ENCODE measurements around the gene PLD1.

Gene PLD1

GRCh38 chr3:171801738-171802589, 8.3 kb downstream of the PLD1 start (continued):
- TF ChIP-seq, protein P1, sequence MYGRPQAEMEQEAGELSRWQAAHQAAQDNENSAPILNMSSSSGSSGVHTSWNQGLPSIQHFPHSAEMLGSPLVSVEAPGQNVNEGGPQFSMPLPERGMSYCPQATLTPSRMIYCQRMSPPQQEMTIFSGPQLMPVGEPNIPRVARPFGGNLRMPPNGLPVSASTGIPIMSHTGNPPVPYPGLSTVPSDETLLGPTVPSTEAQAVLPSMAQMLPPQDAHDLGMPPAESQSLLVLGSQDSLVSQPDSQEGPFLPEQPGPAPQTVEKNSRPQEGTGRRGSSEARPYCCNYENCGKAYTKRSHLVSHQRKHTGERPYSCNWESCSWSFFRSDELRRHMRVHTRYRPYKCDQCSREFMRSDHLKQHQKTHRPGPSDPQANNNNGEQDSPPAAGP (tag by site-specific recombination; IDR thresholded peaks at IDR 0.05), result peak; percentile 29; the same call in 1 of the 2 replicates
- no peak for TF ChIP-seq CTCF (tag by site-specific recombination; IDR thresholded peaks at IDR 0.05)
- TF ChIP-seq ZNF24 (tag by site-specific recombination; IDR thresholded peaks at IDR 0.05), result peak; percentile 66
- TF ChIP-seq ZNF701 (tag by site-specific recombination; IDR thresholded peaks at IDR 0.05), result no peak
- 0 out of 2 replicates have a peak, but pooled peaks have one; percentile 45 for TF ChIP-seq AEBP2 (tag by site-specific recombination; IDR thresholded peaks at IDR 0.05; ENCODE audit: borderline replicate concordance)
- no peak for TF ChIP-seq ZNF148 (tag by site-specific recombination; IDR thresholded peaks at IDR 0.05; ENCODE audit: borderline replicate concordance)
- TF ChIP-seq MYNN (tag by site-specific recombination; IDR thresholded peaks at IDR 0.05; ENCODE audit: borderline replicate concordance), result no peak
- peak; percentile 63; the same call in 1 of the 2 replicates for TF ChIP-seq BCL11B (tag by site-specific recombination; IDR thresholded peaks at IDR 0.05; ENCODE audit: low read depth)
- TF ChIP-seq PBX3 (CRISPR knock-in tag; IDR thresholded peaks at IDR 0.05), result no peak
- TF ChIP-seq ZNF610 (tag by site-specific recombination; IDR thresholded peaks at IDR 0.05; ENCODE audit: borderline replicate concordance), result no peak
- peak; percentile 66 for TF ChIP-seq ZBTB17 (tag by site-specific recombination; IDR thresholded peaks at IDR 0.05)
- TF ChIP-seq ZNF76 (tag by site-specific recombination; IDR thresholded peaks at IDR 0.05; ENCODE audit: borderline replicate concordance, low read depth), result no peak
- no peak for TF ChIP-seq ZNF37A (tag by site-specific recombination; IDR thresholded peaks at IDR 0.05)
- TF ChIP-seq, protein P2, sequence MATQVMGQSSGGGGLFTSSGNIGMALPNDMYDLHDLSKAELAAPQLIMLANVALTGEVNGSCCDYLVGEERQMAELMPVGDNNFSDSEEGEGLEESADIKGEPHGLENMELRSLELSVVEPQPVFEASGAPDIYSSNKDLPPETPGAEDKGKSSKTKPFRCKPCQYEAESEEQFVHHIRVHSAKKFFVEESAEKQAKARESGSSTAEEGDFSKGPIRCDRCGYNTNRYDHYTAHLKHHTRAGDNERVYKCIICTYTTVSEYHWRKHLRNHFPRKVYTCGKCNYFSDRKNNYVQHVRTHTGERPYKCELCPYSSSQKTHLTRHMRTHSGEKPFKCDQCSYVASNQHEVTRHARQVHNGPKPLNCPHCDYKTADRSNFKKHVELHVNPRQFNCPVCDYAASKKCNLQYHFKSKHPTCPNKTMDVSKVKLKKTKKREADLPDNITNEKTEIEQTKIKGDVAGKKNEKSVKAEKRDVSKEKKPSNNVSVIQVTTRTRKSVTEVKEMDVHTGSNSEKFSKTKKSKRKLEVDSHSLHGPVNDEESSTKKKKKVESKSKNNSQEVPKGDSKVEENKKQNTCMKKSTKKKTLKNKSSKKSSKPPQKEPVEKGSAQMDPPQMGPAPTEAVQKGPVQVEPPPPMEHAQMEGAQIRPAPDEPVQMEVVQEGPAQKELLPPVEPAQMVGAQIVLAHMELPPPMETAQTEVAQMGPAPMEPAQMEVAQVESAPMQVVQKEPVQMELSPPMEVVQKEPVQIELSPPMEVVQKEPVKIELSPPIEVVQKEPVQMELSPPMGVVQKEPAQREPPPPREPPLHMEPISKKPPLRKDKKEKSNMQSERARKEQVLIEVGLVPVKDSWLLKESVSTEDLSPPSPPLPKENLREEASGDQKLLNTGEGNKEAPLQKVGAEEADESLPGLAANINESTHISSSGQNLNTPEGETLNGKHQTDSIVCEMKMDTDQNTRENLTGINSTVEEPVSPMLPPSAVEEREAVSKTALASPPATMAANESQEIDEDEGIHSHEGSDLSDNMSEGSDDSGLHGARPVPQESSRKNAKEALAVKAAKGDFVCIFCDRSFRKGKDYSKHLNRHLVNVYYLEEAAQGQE (tag by site-specific recombination; IDR thresholded peaks at IDR 0.05), result no peak
- TF ChIP-seq HOXC10 (CRISPR knock-in tag; IDR thresholded peaks at IDR 0.05), result no peak
- peak; percentile 83 for TF ChIP-seq SP7 (tag by site-specific recombination; IDR thresholded peaks at IDR 0.05)
- no peak for TF ChIP-seq ZNF660 (tag by site-specific recombination; IDR thresholded peaks at IDR 0.05)
- TF ChIP-seq ZNF426 (tag by site-specific recombination; IDR thresholded peaks at IDR 0.05), result no peak
- peak; percentile 87 for TF ChIP-seq ZEB2 (tag by site-specific recombination; IDR thresholded peaks at IDR 0.05)
- peak; percentile 68; the same call in 1 of the 2 replicates for TF ChIP-seq WT1 (tag by site-specific recombination; IDR thresholded peaks at IDR 0.05)
- TF ChIP-seq INSM2 (tag by site-specific recombination; IDR thresholded peaks at IDR 0.05), result peak; percentile 78
- TF ChIP-seq ZNF629 (tag by site-specific recombination; IDR thresholded peaks at IDR 0.05), result peak; percentile 97
- TF ChIP-seq ZNF184 (tag by site-specific recombination; IDR thresholded peaks at IDR 0.05), result no peak
- peak; percentile 91 for TF ChIP-seq ZNF664 (tag by site-specific recombination; IDR thresholded peaks at IDR 0.05)

Data from HEK293 (cell line).